Common myeloid progenitor, CD34-positive (primary cell): ENCODE measurements around the gene DCAF5.

Experiments used
- CTCF ChIA-PET: fragments of 350-600 bp; sonication (Branson Sonifier 250); formaldehyde crosslinking; loops from one replicate; lab custom pipeline; 2021; ENCODE audit warnings: antibody characterized with exemption; lab: Charles Lee
- POLR2A ChIA-PET: fragments of 350-600 bp; sonication (Branson Sonifier 250); formaldehyde crosslinking; loops from one replicate; lab custom pipeline; 2021; ENCODE audit warnings: antibody characterized with exemption; lab: Charles Lee
- DNase-seq, 3 donors: peaks; one replicate each; pipeline versions ENCODE4 v3.0.0 to v3.0.0-alpha.2; 2013
- H3K27ac ChIP-seq, 2 experiments: 1 replicate in 1 of 2; 2 replicates in 1 of 2; pipeline ENCODE4 v1.7.0; 2013; ENCODE audit warnings: inconsistent platforms in 2 of 2, low read length in 2 of 2, mild to moderate bottlenecking in 2 of 2, low read depth in 1 of 2, moderate library complexity in 1 of 2; ENCODE audit not compliant: severe bottlenecking in 2 of 2, insufficient read depth in 1 of 2, poor library complexity in 1 of 2
- H3K27me3 ChIP-seq, 5 experiments: replicated peaks in 2 of 5; 1 replicate in 3 of 5; 2 replicates in 2 of 5; pipeline versions ENCODE4 v1.6.1 to v1.7.0; 2013; ENCODE audit warnings: low read length in 4 of 5, mild to moderate bottlenecking in 2 of 5, moderate library complexity in 2 of 5, inconsistent platforms in 1 of 5; ENCODE audit not compliant: insufficient read depth in 5 of 5, control insufficient read depth in 4 of 5
- H3K36me3 ChIP-seq, 4 experiments: 1 replicate in 2 of 4; 2 replicates in 2 of 4; pipeline versions ENCODE4 v1.6.1 to v1.7.0; 2013; ENCODE audit warnings: low read length in 3 of 4, control low read depth in 1 of 4, mild to moderate bottlenecking in 1 of 4; ENCODE audit not compliant: control insufficient read depth in 4 of 4, insufficient read depth in 4 of 4
- H3K4me1 ChIP-seq, 4 experiments: 1 replicate in 3 of 4; 2 replicates in 1 of 4; pipeline versions ENCODE4 v1.6.1 to v1.7.1; 2013; ENCODE audit warnings: low read length in 3 of 4, mild to moderate bottlenecking in 3 of 4, control low read depth in 1 of 4, inconsistent platforms in 1 of 4, moderate library complexity in 1 of 4; ENCODE audit not compliant: control insufficient read depth in 4 of 4, insufficient read depth in 4 of 4; ENCODE audit errors: control extremely low read depth in 1 of 4
- H3K4me3 ChIP-seq, 7 experiments: 1 replicate in 4 of 7; 2 replicates in 3 of 7; pipeline versions ENCODE4 v1.5.1 to v1.7.0; 2013; ENCODE audit warnings: mild to moderate bottlenecking in 7 of 7, low read length in 6 of 7, moderate library complexity in 6 of 7, inconsistent platforms in 2 of 7, low read depth in 2 of 7, control low read depth in 1 of 7; ENCODE audit not compliant: insufficient read depth in 4 of 7, control insufficient read depth in 1 of 7; ENCODE audit errors: extremely low read depth in 1 of 7
- H3K9me3 ChIP-seq, 5 experiments: 1 replicate in 4 of 5; 2 replicates in 1 of 5; pipeline versions ENCODE4 v1.6.1 to v1.7.1; 2013; ENCODE audit warnings: low read length in 4 of 5, mild to moderate bottlenecking in 2 of 5, inconsistent platforms in 1 of 5, low read depth in 1 of 5, moderate library complexity in 1 of 5; ENCODE audit not compliant: control insufficient read depth in 4 of 5, insufficient read depth in 2 of 5; ENCODE audit errors: control extremely low read depth in 1 of 5
- WGBS: methylation state at CpG from one replicate; pipeline ENCODE4 v1.1.5; 2013; ENCODE audit not compliant: insufficient coverage; 5-methylcytosine and 5-hydroxymethylcytosine counted together

Gene DCAF5

GRCh38 chr14:69142101-69142500 lies 10.8 kb downstream of the DCAF5 start:
- DNase-seq, result no peak
- no peaks in the 10 kb centered on the region for H3K9me3 ChIP-seq

GRCh38 chr14:69141550-69141949 lies 11.4 kb downstream of the DCAF5 start:
- no peak overlapping the region for H3K27ac ChIP-seq
- no peak overlapping the region for H3K4me3 ChIP-seq
- WGBS, result 100% methylated on average over 1 of the region's 1 CpG
- no peak for DNase-seq
- POLR2A ChIA-PET, result no interaction called here
- H3K9me3 ChIP-seq, result no peaks in the 10 kb centered on the region
- CTCF ChIA-PET, result no interaction called here
- H3K4me1 ChIP-seq, result no peaks in the 10 kb centered on the region
- H3K36me3 ChIP-seq, result peaks cover 3 to 15% (median 10%) of the 10 kb centered on the region in 4 experiments
- H3K27me3 ChIP-seq, result no peaks in the 10 kb centered on the region

More at GRCh38 chr14:69142101-69142500, 10.8 kb downstream of the DCAF5 start:
- H3K36me3 ChIP-seq, result peaks cover 6 to 14% (median 10%) of the 10 kb centered on the region in 4 experiments
- 92% methylated on average over 2 of the region's 5 CpGs for WGBS
- no peak overlapping the region for H3K27ac ChIP-seq
- POLR2A ChIA-PET, result no interaction called here
- H3K27me3 ChIP-seq, result no peaks in the 10 kb centered on the region
- H3K4me3 ChIP-seq, result no peak overlapping the region
- CTCF ChIA-PET, result no interaction called here
- no peaks in the 10 kb centered on the region for H3K4me1 ChIP-seq

DNA sequence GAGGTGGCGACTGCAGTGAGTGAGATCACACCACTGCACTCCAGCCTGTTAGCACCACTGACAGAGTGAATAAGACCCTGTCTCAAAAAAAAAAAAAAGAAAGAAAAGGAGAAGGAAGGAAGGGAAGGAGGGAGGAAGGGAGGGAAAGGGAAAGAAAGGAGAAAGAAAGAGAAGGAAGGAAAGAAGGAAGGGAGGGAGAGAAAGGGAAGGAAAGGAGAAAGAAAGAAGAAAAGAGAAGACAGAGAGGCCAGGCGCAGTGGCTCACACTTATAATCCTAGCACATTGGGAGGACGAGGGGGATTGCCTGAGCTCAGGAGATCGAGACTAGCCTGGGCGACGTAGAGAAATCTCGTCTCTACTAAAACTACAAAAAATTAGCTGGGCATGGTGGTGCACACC lies 13.2 kb downstream of the DCAF5 start:
- Histone ChIP-seq H3K9me3 (no peaks in the 10 kb centered on the region), H3K4me3 (no peak overlapping the region), H3K27me3 (no peaks in the 10 kb centered on the region), H3K4me1 (no peaks in the 10 kb centered on the region), H3K36me3 (peaks cover 2 to 15% (median 10%) of the 10 kb centered on the region in 4 experiments), H3K27ac (no peak overlapping the region)
- ChIA-PET CTCF (interaction anchor here (0.8 to 1.2 kb wide), 2 partner anchors 10 to 11 kb away, joined by 3 to 4 read pairs; no protein-coding TSS in a partner anchor), POLR2A (no interaction called here)
- 100% methylated on average over 3 of the region's 7 CpGs for WGBS
- DNase-seq, result no peak

GRCh38 chr14:69137843-69138535 lies 14.9 kb downstream of the DCAF5 start:
- CTCF ChIA-PET, result interaction anchor here (1.6 to 2.1 kb wide), 2 partner anchors 9 to 12 kb away, joined by 5 to 9 read pairs; no protein-coding TSS in a partner anchor
- no peak for DNase-seq
- POLR2A ChIA-PET, result no interaction called here

GRCh38 chr14:69137416-69137815 lies 15.5 kb downstream of the DCAF5 start:
- Histone ChIP-seq H3K4me1 (peaks cover 0 to 4% (median 0%) of the 10 kb centered on the region in 4 experiments), H3K4me3 (no peak overlapping the region), H3K27ac (no peak overlapping the region), H3K27me3 (no peaks in the 10 kb centered on the region), H3K36me3 (peaks cover 0 to 14% (median 9%) of the 10 kb centered on the region in 4 experiments), H3K9me3 (no peaks in the 10 kb centered on the region)
- ChIA-PET CTCF (interaction anchor here (1.6 to 2.1 kb wide), 2 partner anchors 8 to 13 kb away, joined by 5 to 9 read pairs; no protein-coding TSS in a partner anchor), POLR2A (no interaction called here)
- DNase-seq, result no peak
- no CpG with 5 or more reads among the region's 1 CpG for WGBS

More at GRCh38 chr14:69137843-69138535, 14.9 kb downstream of the DCAF5 start:
- no peaks in the 10 kb centered on the region for H3K9me3 ChIP-seq
- peaks cover 0 to 15% (median 10%) of the 10 kb centered on the region in 4 experiments for H3K36me3 ChIP-seq
- H3K27ac ChIP-seq, result no peak overlapping the region
- H3K4me3 ChIP-seq, result no peak overlapping the region
- H3K4me1 ChIP-seq, result peaks cover 0 to 4% (median 0%) of the 10 kb centered on the region in 4 experiments
- H3K27me3 ChIP-seq, result no peaks in the 10 kb centered on the region
- WGBS, result no CpG with 5 or more reads among the region's 2 CpGs

- DNase-seq, result no peak
- Histone ChIP-seq H3K36me3 (peaks cover 0 to 11% (median 7%) of the 10 kb centered on the region in 4 experiments), H3K9me3 (no peaks in the 10 kb centered on the region), H3K27ac (no peak overlapping the region), H3K4me1 (peaks cover 0 to 4% (median 0%) of the 10 kb centered on the region in 4 experiments), H3K4me3 (no peak overlapping the region), H3K27me3 (no peaks in the 10 kb centered on the region)
- ChIA-PET CTCF (interaction anchor here (1.1 kb wide), 1 partner anchor 15 kb away, joined by 4 read pairs; no protein-coding TSS in a partner anchor), POLR2A (no interaction called here)
- 100% methylated on average over 1 of the region's 4 CpGs for WGBS
Observed at GRCh38 chr14:69135133-69135532, 17.8 kb downstream of the DCAF5 start.
